NAMALWA (cell line): ENCODE measurements around the gene CCR1.

Experiments
- DNase-seq: peaks from one replicate; pipeline ENCODE4 v3.0.0-alpha.2; 2015; ENCODE audit warnings: low spot score

CCR1 gene

DNA sequence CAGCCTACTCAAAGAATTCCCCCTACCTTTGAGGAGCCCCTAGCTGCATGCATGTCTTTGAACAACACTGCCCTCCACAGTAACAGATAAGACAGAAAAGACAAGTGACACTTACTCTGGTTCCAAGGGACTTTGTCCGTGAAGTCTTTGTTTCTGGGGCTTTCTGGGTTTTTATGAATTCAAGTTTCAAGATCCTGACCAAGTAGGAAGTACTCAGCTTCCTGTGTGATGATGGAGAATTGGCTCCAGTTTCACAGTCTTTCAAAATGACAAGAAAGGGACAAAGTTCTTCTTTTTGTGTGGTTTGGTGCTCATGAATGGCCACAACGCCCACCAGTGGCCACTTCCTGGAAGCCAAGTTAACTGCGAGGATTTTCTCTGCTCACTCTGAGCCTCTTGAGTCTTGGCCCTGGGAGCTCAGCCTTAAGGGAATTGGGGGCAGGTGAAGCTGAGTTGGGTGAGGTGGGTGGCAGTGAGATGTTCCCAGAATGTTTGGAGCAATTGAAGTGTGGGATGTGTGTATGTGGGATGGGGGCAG lies at the start of gene CCR1:
Gene CCR1 (minus strand): TSS at position 147 of the 538 bp plus-strand sequence. CDS start 4,000 bp downstream, outside the sequence.
- DNase-seq = peak; percentile 9

GRCh38 chr3:46252980-46253379 lies 44.9 kb upstream of the CCR1 start:
- no peak for DNase-seq

GRCh38 chr3:46245146-46245545 lies 37.0 kb upstream of the CCR1 start:
- DNase-seq = no peak

DNA sequence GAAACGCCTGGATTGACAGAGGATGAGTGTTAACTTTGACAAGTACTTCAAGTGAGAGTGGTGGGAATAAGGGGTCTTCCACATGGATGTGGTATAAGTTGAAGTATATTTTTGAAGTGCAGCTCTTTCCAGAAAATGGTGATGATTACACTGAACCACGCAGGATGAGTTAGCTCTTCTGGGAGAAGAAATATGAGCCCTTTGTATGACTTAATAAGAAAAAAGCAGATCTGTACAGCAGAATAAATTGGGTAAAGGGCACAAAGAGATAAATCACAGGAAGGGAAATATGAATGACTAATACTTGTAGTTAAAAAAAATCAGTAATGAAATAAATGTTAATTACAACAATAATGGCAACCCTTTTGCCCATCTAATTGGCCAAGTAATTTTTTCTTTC lies 35.4 kb upstream of the CCR1 start:
- no peak for DNase-seq

GRCh38 chr3:46242120-46242519 lies 34.0 kb upstream of the CCR1 start, which contains the start of gene CCR3:
Gene CCR3, plus strand, starts transcription at chr3:46242460. Its CDS starts 22,699 bp downstream, at chr3:46265159.
- no peak for DNase-seq

GRCh38 chr3:46239952-46240351 lies 31.8 kb upstream of the CCR1 start:
- DNase-seq = no peak

DNA sequence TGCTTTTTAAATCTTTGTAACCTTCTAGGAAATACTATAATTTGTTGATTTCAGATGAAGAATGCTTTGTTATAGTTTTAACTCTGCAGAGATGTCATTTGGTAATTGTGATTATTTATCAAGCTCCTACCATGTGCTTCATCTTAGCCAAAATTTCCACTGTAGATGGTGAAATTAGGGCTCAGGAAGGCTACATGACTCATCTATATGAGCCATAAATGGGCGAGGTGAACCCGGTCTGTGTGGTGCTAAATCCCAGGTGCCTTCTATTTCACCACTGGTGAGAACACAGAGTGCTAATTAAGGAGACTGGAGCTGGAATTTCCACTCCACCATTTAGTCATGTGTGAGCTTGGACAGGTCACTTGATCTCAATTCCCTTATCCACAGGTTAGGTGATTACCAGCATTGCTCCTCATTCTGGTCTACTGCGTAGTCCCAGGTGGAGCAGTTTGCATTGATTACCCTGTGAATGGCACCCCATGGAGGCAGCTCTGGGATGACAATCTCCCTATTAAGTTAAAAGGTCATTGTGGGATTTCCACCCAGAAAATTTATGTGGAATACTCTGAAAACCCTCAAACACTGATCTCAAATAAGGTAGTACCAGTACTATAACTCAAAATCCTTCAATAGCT lies 31.3 kb upstream of the CCR1 start:
- DNase-seq = no peak

GRCh38 chr3:46238386-46238785 lies 30.3 kb upstream of the CCR1 start:
- no peak for DNase-seq

- no peak for DNase-seq
These were observed 28.4 kb upstream of the CCR1 start for GRCh38 chr3:46236294-46237054.

DNA sequence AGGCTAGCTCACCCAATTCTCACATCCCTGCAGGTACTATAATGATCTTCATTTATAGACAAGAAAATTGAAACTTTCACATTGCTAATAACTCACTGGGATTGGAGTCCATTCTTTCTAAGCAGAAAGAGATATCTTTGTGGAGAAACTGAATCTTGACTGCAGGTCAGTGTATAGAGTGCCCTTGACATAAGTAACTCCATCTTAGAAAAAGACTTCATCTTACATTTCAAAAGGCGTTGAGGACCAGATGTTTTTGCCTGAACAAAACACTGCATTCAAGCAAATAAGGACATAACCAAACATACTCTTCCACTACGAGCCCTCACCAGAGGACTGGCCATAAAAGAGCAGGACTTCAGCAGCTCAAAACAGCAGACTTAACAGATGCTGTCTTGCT lies 27.3 kb upstream of the CCR1 start:
- DNase-seq = no peak

GRCh38 chr3:46233194-46233593 lies 25.1 kb upstream of the CCR1 start:
- DNase-seq = no peak

DNA sequence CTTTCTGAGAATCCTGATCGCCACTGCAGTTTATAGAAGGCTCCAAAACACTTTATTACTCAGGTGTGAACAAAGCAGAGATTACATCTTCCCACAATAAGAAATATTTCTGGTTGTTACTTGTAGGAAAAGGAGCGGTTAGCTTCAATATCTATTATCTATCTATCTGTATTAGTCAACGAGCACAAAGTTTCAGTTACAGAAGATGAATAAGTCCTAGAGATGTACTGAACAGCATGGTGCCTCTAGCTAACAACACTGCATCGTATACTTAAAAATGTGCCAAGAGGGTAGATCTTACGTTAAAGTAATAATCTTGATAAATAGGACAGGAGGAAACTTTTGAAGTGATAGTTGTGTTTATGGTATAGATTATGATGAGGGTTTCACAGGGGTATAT lies 23.2 kb upstream of the CCR1 start:
- DNase-seq = no peak

GRCh38 chr3:46228260-46229242 lies 20.4 kb upstream of the CCR1 start:
- DNase-seq = no peak

DNA sequence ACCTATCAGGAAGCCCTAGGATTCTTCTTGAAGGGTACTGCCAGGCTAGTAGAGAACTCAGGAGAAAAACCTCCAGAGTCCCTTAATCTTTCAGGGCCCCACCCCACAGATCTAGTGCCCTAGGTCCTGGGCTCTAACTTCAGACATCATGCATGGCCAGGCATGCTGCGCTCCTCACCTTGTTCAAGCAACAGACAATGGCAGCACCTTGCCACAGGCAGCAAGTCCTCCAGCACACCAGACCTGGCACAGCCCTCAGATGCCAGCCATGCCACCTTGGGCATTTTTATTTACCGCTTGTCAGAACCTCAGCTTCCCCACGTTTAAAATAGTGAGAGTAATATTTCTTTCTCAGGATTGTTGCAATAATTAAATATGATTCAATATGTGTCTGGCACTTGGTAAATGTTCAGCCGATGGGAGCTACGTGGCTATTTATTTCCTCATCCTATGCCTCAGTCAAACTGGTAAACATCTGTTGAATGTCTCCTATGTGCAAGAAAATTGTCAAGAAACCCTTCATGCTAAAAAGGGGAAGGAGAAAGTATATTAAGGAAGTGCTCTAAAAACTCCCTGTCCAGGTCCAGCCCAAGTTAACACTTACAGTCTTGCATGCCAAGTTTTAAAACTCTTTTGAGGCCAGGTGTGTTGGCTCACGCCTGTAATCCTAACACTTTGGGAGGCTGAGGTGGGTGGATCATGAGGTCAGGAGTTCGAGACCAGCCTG lies 14.5 kb upstream of the CCR1 start:
- DNase-seq = no peak

DNA sequence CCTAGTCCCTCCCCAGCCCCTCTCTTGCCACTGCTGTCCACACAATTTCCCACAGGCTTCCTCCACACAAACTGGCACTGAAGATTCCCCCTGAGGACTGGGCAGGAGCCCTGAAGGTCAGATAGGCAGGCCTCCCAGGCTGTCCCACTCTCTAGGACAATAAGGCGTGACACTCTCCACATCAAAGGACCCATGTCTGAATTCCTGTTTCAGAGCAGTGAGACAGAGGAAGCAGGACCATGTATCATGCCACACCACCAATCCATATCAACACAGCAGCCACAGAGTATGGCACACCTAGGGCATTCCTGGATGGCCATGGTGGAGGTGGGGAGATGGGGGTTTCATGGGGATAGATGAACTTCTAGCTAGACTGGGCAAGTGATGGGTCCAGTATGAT lies 13.8 kb upstream of the CCR1 start:
- DNase-seq = no peak

- DNase-seq = no peak
These were observed 13.3 kb upstream of the CCR1 start for GRCh38 chr3:46221391-46221790.

DNA sequence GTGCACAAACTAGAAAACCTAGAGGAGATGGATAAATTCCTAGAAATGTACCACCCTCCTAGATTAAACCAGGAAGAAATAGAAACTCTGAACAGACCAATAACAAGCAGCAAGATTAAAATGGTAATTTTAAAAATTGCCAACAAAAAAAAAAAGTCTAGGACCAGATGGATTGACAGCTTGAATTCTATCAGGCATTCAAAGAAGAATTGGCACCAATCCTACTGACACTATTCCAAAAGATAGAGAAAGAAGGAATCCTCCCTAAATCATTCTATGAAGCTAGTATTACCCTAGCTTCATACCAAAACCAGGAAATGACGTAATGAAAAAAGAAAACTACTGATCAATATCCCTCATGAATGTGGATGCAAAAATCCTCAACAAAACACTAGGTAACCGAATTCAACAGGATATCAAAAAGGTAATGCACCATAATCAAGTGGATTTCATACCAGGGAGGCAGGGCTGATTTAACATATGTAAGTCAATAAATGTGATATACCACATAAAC lies 10.1 kb upstream of the CCR1 start:
- no peak for DNase-seq

- DNase-seq = no peak
These were observed 7.8 kb upstream of the CCR1 start for GRCh38 chr3:46215810-46216414.

DNA sequence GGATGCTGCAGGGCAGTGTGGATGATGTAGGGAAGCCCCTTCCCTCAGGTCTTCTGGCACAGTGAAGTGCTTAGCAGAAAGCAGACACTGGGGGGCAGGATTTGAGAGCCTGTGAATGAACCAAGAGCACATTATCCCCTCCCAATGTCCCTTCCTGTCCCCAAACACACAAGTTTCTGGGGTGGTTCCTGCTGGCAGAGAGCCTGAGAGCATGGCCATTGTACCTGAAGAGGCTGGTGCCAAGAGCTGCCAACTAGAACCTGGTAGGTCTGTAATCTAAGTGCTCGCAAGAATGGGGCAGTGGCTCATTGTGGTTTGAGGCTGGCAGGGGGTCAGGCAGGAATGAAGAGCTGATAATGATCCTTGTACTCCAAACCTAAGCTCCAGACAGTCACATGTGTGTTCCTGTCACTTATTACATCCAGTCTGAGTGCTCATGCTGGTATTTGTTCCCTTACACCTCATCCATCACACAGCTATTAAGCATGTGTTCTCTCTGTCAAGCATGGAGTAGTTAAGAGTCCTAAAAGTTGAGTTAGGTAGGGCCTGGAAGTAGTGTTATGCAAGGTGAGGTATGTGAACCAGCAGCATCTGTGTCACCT lies 6.7 kb upstream of the CCR1 start:
- peak; percentile 2 for DNase-seq

- DNase-seq = no peak
These were observed 5.1 kb upstream of the CCR1 start for GRCh38 chr3:46213201-46213600.
